Tibial artery (tissue), 4 donors: ENCODE data around the gene TAS2R40.

ENCODE experiments used
- DNase-seq, 2 donors: peaks; one replicate each; pipeline ENCODE4 v3.0.0-alpha.2; 2019
- H3K27ac ChIP-seq, 2 donors: fragments of 200-600 bp; sonication (generic) in 1 of 2; 1 replicate in 1 of 2; 2 replicates in 1 of 2; pipeline ENCODE4 v1.5.1; 2018 to 2019; ENCODE audit warnings: mild to moderate bottlenecking in 1 of 2
- H3K27me3 ChIP-seq, 2 donors: fragments of 200-600 bp; sonication (generic) in 1 of 2; one replicate each; pipeline versions ENCODE4 v1.5.1 to v1.6.0; 2016 to 2019
- H3K36me3 ChIP-seq, 3 donors: fragments of 200-600 bp; sonication (generic) in 2 of 3; one replicate each; pipeline ENCODE4 v1.5.1; 2016 to 2019; ENCODE audit warnings: mild to moderate bottlenecking in 2 of 3
- H3K4me1 ChIP-seq, 4 donors: fragments of 200-600 bp; sonication (generic) in 2 of 4; 1 replicate in 3 of 4; 2 replicates in 1 of 4; pipeline ENCODE4 v1.5.1; 2016 to 2019
- H3K4me3 ChIP-seq, 2 donors: fragments of 200-600 bp; sonication (generic) in 1 of 2; 1 replicate in 1 of 2; 2 replicates in 1 of 2; pipeline ENCODE4 v1.5.1; 2018 to 2019; ENCODE audit warnings: mild to moderate bottlenecking in 2 of 2
- H3K9me3 ChIP-seq, 3 donors: fragments of 200-600 bp; sonication (generic) in 1 of 3; one replicate each; pipeline ENCODE4 v1.5.1; 2016 to 2019
- CTCF ChIP-seq, 2 experiments: fragments of 200-600 bp in 1 of 2; fragments of 450-650 bp in 1 of 2; IDR thresholded peaks; one replicate each; pipeline ENCODE4 v1.5.1; 2017 to 2019; ENCODE audit warnings: antibody characterized with exemption in 2 of 2, mild to moderate bottlenecking in 1 of 2, moderate library complexity in 1 of 2
- intact Hi-C: fragments of 100-400 bp; cut with DNase I; formaldehyde crosslinking; loops from one replicate; pipeline ENCODE4 v1.15.0; 2023; ENCODE audit warnings: low total_unique reads

The TAS2R40 gene

GRCh38 chr7:143183024-143183423 is 38.8 kb upstream of the TAS2R40 start, which contains the start of gene TAS2R39:
Gene TAS2R39, plus strand, starts transcription at chr7:143183419. Its CDS starts 0 bp downstream, at chr7:143183419.
- H3K27me3 ChIP-seq: no peaks in the 10 kb centered on the region
- no peak within 1 kb of the TSS for H3K4me3 ChIP-seq
- H3K9me3 ChIP-seq: peaks cover 0 to 10% (median 3%) of the 10 kb centered on the region in 3 donors
- DNase-seq: no peak
- no peaks in the 10 kb centered on the region for H3K4me1 ChIP-seq
- no peak within 1 kb of the TSS for H3K27ac ChIP-seq
- intact Hi-C loops: no loop called here
- TF ChIP-seq CTCF (IDR thresholded peaks at IDR 0.05): no peak
- no peaks in the 10 kb centered on the region for H3K36me3 ChIP-seq

- intact Hi-C loops: no loop called here
- no peak for DNase-seq
- H3K4me3 ChIP-seq: no peak overlapping the region
- H3K9me3 ChIP-seq: no peaks in the 10 kb centered on the region
- no peaks in the 10 kb centered on the region for H3K36me3 ChIP-seq
- H3K27ac ChIP-seq: no peak overlapping the region
- no peak for TF ChIP-seq CTCF (IDR thresholded peaks at IDR 0.05)
- no peaks in the 10 kb centered on the region for H3K27me3 ChIP-seq
- H3K4me1 ChIP-seq: no peaks in the 10 kb centered on the region
These were observed 36.3 kb upstream of the TAS2R40 start for GRCh38 chr7:143185551-143185950.

- Histone ChIP-seq H3K4me3 (no peak overlapping the region), H3K4me1 (no peaks in the 10 kb centered on the region), H3K9me3 (no peaks in the 10 kb centered on the region), H3K36me3 (no peaks in the 10 kb centered on the region), H3K27me3 (no peaks in the 10 kb centered on the region), H3K27ac (no peak overlapping the region)
- intact Hi-C loops: no loop called here
- no peak for DNase-seq
- TF ChIP-seq CTCF (IDR thresholded peaks at IDR 0.05): no peak
These were observed 32.8 kb upstream of the TAS2R40 start for GRCh38 chr7:143188994-143189393.

GRCh38 chr7:143193880-143194279 is 28.0 kb upstream of the TAS2R40 start:
- no peak for TF ChIP-seq CTCF (IDR thresholded peaks at IDR 0.05)
- no peak for DNase-seq
- Histone ChIP-seq H3K4me3 (no peak overlapping the region), H3K4me1 (no peaks in the 10 kb centered on the region), H3K9me3 (peaks cover 0 to 5% (median 0%) of the 10 kb centered on the region in 3 donors), H3K36me3 (no peaks in the 10 kb centered on the region), H3K27ac (no peak overlapping the region), H3K27me3 (no peaks in the 10 kb centered on the region)
- intact Hi-C loops: no loop called here

GRCh38 chr7:143199040-143199439 is 22.8 kb upstream of the TAS2R40 start:
- no peaks in the 10 kb centered on the region for H3K4me1 ChIP-seq
- DNase-seq: no peak
- no peak overlapping the region for H3K27ac ChIP-seq
- TF ChIP-seq CTCF (IDR thresholded peaks at IDR 0.05): no peak
- H3K36me3 ChIP-seq: no peaks in the 10 kb centered on the region
- intact Hi-C loops: no loop called here
- H3K4me3 ChIP-seq: no peak overlapping the region
- H3K27me3 ChIP-seq: no peaks in the 10 kb centered on the region
- peaks cover 0 to 5% (median 0%) of the 10 kb centered on the region in 3 donors for H3K9me3 ChIP-seq

- Histone ChIP-seq H3K4me3 (no peak overlapping the region), H3K27me3 (no peaks in the 10 kb centered on the region), H3K27ac (no peak overlapping the region), H3K36me3 (no peaks in the 10 kb centered on the region), H3K9me3 (no peaks in the 10 kb centered on the region), H3K4me1 (no peaks in the 10 kb centered on the region)
- intact Hi-C loops: no loop called here
- no peak for TF ChIP-seq CTCF (IDR thresholded peaks at IDR 0.05)
- DNase-seq: no peak
These were observed 19.7 kb upstream of the TAS2R40 start for GRCh38 chr7:143202161-143202560.
